HL-60 (cell line): Measurements from ENCODE around the gene ZNF675.

Experiments used
- TF ChIP-seq, protein P1 (sequence below): IDR thresholded peaks from one replicate; pipeline ENCODE4 v1.5.1; 2011; ENCODE audit warnings: low read length, control low read depth, inconsistent platforms; ENCODE audit not compliant: insufficient read depth
- TF ChIP-seq, protein P2 (sequence below): IDR thresholded peaks from 2 replicates; pipeline ENCODE4 v1.6.1; 2012; ENCODE audit warnings: low read depth; ENCODE audit not compliant: insufficient replicate concordance

DNA sequence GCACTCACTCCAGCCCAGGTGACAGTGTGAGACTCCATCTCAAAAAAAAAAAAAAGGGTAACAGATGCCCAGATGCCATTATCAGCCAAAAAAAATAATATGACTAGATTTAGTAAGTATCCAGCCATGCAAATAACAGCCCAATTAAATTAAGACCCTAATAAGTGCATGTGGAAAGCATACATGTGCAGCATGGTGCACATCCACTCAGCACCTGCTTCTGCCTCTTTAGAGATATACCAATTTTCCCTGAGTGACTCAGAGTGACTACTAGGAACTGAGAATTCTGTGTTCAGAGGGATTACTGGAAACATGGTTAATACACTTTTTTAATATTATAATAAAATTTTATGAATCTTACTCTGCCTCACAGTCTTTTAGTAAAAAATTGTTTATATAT is 29.8 kb upstream of the ZNF675 start:
- TF ChIP-seq, protein P1, sequence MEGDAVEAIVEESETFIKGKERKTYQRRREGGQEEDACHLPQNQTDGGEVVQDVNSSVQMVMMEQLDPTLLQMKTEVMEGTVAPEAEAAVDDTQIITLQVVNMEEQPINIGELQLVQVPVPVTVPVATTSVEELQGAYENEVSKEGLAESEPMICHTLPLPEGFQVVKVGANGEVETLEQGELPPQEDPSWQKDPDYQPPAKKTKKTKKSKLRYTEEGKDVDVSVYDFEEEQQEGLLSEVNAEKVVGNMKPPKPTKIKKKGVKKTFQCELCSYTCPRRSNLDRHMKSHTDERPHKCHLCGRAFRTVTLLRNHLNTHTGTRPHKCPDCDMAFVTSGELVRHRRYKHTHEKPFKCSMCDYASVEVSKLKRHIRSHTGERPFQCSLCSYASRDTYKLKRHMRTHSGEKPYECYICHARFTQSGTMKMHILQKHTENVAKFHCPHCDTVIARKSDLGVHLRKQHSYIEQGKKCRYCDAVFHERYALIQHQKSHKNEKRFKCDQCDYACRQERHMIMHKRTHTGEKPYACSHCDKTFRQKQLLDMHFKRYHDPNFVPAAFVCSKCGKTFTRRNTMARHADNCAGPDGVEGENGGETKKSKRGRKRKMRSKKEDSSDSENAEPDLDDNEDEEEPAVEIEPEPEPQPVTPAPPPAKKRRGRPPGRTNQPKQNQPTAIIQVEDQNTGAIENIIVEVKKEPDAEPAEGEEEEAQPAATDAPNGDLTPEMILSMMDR = no peak
- TF ChIP-seq, protein P2, sequence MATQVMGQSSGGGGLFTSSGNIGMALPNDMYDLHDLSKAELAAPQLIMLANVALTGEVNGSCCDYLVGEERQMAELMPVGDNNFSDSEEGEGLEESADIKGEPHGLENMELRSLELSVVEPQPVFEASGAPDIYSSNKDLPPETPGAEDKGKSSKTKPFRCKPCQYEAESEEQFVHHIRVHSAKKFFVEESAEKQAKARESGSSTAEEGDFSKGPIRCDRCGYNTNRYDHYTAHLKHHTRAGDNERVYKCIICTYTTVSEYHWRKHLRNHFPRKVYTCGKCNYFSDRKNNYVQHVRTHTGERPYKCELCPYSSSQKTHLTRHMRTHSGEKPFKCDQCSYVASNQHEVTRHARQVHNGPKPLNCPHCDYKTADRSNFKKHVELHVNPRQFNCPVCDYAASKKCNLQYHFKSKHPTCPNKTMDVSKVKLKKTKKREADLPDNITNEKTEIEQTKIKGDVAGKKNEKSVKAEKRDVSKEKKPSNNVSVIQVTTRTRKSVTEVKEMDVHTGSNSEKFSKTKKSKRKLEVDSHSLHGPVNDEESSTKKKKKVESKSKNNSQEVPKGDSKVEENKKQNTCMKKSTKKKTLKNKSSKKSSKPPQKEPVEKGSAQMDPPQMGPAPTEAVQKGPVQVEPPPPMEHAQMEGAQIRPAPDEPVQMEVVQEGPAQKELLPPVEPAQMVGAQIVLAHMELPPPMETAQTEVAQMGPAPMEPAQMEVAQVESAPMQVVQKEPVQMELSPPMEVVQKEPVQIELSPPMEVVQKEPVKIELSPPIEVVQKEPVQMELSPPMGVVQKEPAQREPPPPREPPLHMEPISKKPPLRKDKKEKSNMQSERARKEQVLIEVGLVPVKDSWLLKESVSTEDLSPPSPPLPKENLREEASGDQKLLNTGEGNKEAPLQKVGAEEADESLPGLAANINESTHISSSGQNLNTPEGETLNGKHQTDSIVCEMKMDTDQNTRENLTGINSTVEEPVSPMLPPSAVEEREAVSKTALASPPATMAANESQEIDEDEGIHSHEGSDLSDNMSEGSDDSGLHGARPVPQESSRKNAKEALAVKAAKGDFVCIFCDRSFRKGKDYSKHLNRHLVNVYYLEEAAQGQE = no peak
